K562 treated with DMSO at 1 percent for 4 hours (cell line): Measurements from ENCODE around the gene ATP1B3. TPM values are rescaled to one million over a fixed set of nuclear protein-coding genes. Genes with fewer than 3 reads are reported as not detected.

Experiments used
- total RNA-seq: library from RNA; unstranded; fragments of 300-600 nt; gene quantifications from 2 replicates; pipeline ENCODE4 v1.2.3, GENCODE V29; 2022; ENCODE audit not compliant: insufficient read depth

ATP1B3 gene
- total RNA-seq, result 114 and 175 TPM in 2 replicates

DNA sequence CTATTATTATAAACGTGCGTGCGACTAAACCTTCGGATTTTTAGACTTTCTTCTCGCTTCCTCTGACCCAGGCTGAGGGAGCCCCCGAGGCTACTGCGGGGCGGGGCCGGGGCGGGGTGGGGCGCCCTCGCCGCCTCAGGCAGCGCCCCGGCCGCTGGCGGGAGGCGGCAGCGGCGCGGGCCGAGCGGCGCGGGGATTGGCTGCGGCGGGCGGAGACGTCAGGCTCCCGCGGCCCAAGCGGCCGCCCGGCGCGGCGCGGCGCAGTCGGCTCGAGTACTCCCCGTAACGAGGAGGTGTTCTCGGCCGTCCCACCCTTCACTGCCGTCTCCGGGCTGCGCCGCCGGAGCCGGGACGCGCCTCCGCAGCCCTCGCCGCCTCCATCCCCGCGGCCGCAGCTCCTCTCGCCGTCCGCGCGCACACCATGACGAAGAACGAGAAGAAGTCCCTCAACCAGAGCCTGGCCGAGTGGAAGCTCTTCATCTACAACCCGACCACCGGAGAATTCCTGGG, at the start of gene ATP1B3:
TSS of gene ATP1B3 (plus strand) at position 263 of the 510 bp plus-strand sequence. CDS start at position 422, 159 bp downstream.

Other genes with a start within 250 kb of the ATP1B3 start
- gene RNF7, start 138.3 kb upstream of the ATP1B3 start, total RNA-seq, result 71.2 and 101 TPM in 2 replicates
- not detected in 2 replicates for gene GRK7, start 113.2 kb upstream of the ATP1B3 start, total RNA-seq